NCI-H2029 treated with DMSO at 0.1 percent for 48 hours (cell line): ENCODE data around the gene TNFRSF14.

Experiments
- DNase-seq: peaks from one replicate; lab custom pipeline; 2025; lab: John Stamatoyannopoulos, UW

TNFRSF14 gene

DNA sequence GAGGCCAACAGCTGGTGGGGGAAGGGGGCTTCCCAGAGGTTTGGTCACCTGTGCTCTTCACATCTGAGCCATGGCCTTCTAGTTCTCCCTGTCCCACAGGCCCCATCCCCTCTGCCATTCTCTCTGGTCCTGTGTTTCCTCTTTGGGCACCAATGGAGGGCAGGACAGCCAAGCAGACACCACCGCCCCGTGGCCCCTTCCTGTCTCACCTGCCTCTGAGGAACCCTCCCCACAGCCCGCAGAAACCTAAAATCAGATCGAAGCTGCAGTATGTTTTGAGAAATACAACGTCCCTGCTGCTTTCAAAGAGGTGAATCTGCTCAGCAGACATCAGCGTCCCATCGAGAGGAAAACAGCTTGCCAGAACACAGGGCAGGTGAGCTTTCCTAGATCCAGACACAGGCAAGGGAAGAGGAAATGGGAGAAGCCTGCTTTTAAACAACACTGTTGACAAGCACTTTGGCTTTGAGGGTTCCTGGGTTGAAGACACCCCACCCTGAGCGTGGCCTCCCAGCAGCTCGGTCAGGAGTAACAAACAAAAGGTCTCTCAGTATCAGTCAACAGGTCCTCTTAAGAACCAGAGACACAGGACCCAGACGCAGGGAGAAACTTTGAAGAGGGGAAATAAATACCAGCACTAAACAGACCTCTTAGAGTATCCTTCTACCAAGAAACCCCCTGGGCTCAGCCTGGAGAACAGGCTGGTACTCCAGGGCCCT lies 32.1 kb upstream of the TNFRSF14 start:
- no peak for DNase-seq

DNA sequence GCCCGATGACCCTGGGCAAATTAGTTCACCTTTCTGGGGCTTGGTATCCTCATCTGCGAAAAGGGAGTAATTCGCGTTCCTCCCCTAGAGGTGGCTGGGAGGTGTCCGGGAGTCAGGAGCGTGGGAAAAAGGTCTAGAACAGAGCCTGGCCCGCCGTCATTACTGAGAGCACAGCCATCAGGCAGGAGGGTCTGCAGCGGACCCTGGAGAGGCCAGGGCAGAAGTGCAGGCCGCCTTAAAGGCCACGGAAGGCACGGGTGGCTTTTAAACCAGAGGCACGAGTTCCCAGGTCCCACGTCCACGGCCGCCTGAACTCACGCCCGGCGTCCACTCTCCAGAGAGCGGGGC lies 30.6 kb upstream of the TNFRSF14 start:
- DNase-seq, result no peak

DNA sequence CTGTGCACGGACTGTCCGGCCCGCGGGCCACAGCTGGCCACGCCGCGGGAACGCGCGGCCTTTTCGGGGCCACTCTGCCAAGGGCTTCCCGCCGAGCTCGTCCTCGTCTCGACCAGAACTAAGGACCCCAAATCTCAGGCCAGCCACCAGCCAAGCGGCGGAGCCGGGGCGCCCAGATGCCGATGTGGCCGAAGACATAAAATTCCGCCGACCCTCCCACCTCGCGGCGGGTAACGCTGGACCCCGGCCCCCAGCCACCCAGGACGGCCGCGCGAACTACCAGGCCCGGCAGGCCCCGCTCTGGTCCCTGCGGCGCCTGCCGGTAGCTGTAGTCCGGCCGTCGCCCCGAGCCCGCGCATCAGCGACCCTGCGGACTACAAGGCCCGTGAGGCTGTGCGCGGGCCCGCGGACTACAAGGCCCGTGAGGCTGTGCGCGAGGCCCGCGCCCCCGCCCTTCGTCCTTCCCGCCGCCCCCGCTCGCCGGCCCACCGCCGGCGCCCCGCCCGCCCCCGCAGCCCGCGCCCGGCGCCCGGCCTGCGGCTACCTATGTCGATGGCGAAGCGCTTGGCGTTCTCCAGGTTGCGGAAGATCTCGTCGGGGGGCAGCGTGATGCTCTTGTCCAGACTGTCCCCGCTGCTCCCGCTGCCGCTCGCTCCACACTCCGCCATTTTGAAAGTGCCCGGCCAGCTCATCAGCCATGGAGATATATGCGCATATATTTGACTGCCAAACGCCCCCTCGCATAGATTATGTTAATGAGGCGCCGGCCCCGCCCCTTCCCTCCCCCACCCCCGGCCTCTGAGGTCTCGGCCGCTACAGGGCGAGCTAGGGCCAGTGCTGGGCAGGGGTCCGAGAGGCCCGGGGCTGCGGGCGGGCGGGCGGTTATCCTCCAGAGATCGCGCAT lies 30.0 kb upstream of the TNFRSF14 start, which contains the start of gene PANK4:
TSS of gene PANK4 (minus strand) at position 677 of the 904 bp plus-strand sequence. CDS start at position 668, 9 bp downstream.
- DNase-seq, result peak; percentile 62

DNA sequence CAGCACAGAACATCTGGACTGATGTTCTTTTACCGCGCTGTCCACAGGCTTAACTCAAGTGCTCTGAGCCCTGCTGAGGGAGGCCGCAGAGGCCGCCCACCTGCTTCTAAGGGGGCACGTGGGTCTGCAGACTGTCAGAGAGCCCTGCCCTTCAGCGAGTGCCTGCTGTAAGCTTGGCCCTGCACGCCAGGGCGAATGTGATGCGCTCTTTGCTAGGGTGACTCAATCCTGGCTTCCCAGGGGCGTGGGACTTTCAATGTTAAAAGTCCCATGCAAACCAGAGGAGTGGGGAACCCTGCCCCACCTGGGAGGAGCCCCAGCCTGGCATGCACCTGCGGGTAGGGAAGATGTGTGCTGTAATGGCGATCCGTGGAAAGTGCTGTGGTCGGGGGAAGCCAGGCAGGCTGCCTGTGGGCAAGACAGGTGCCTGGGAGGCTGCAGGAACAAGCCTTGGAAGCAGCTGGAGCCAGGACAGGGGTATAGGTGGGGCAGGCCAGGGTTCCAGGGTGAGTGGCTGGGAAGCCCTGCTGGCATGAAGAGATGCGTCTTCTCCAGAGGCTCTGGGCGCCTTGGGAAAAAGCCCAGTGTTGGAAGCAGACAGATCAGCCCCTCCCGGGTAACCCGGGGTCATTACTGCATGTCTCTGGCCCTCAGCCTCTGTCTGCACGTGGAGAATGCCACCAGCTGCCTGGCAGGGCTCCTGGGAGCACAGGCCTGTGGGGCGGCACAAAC lies 29.2 kb upstream of the TNFRSF14 start:
- no peak for DNase-seq

DNA sequence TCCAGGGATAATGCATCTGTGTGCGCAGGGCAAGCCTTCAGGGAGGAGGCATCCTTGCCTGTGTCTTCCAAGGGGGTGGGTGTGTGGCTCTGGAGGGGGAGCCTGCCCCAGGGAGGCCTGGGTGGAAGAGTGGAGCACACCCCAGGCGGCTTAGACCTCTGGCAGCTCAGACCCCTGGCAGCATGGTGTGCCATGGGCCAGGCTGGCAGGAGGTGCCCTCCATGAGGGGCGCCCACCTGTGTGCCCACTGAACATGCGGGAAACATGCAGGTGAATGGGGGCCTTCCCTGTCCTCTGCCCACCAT lies 28.7 kb upstream of the TNFRSF14 start:
- DNase-seq, result no peak

DNA sequence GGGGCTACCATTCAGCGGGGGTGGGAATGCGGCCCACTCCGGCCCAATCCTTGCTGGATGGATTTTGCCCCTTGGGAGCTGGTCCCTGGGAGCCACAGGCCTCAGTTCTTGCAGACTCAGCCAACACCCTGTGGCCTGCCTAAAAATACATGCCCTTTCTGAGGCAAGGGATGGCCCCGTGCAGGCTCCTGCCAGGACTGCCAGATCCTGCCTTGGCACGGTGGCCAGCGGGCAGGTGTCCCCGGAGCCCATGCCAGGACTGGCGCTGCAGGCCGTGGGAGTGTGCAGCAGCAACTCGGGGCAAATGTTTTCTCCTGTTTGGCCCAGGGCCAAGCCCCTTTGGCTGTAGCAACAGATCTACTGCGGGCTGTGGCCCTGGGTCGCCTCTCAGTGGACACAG lies 28.2 kb upstream of the TNFRSF14 start:
- DNase-seq, result no peak

DNA sequence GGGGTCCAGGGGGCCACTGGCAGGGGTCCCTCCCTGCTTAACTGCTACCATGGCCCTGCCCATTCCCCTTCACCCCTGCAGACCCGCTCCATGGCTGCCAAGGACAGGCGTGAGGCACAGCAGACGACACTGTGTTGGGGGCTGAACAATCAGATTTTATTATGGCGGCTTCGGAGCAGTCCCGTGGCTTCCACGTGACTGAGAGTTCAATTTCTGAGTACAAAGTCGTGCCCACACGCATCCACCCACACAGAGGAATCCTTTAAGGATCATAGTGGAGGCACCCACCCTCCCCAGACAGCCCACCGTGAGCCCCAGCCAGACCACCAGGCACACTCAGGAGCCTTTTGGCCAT lies 27.6 kb upstream of the TNFRSF14 start:
- no peak for DNase-seq

DNA sequence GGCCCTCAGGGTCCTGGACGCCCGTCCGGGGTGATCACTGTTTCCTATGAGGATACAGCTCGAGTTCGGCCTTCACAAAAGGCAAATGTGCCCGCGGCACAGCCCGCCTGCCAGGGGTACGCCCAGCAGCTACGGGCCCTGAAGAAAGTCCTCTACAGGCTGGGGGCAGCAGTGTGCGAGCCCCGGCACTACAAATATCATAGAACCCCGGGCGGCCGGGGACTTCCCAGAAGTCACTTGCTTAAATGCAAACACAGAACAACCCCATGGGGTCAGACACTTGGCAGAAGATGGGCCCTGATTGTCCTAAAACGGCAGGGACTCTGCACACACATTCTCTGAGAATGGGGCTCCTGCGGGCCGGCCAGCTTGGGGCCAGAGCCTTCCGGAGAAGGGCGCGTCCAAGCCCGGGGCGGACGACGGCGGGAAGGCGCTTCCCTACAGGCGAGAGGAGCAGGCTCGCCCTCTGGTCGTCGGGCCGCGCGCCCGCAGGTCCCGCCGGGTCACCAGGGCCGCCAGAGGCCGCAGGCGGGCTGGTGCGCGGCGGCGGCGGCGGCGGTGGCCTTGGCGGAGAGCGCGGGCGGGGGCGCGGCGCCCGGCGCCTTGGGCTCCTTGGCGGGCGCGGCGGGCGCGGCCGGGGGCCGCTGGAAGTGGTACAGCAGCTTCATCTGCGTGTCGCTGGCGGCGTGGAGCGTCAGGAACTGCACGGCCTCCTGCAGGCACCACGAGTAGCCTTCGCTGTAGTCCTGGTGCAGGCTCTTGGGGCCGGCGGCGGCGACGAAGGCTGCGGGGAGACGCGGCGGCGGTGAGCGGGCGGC lies 27.0 kb upstream of the TNFRSF14 start:
- no peak for DNase-seq

DNA sequence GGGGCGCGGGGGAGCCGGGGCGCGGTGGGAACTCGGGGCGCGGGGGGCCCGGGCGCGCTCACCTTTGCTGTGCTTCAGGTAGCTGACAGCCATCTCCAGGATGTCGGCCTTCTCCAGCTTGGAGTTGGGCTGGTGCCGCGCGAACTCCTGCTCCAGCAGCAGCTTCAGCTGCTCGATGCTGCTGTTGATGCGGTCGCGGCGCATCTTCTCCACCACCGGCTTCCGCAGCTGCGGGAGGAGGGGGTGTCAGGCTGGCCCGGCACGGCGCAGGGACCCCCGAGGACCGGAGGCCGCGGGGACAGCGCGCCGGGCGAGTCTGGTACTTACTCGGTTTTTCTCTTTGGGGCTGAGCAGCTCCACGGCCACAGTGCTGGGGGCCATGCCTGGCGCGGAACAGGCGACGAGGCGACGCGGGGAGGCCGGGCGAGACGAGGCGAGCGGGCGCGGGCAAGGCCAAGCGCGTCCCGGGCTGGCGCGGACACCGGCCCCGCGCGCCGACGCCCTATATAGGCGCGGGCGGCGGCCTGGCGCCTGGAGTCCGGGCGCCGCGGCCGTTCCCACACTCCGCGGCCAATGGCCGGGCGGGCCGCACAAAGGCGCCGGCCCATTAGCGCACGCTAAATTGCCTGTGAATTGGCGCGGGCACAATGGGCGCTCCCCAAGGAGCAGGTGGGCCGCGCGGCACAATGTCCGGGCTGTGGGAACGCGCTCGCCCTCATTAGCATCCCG lies 26.2 kb upstream of the TNFRSF14 start, which contains the start of gene HES5:
TSS of gene HES5 (minus strand) at position 480 of the 729 bp plus-strand sequence. CDS start at position 381, 99 bp downstream.
- DNase-seq, result no peak

DNA sequence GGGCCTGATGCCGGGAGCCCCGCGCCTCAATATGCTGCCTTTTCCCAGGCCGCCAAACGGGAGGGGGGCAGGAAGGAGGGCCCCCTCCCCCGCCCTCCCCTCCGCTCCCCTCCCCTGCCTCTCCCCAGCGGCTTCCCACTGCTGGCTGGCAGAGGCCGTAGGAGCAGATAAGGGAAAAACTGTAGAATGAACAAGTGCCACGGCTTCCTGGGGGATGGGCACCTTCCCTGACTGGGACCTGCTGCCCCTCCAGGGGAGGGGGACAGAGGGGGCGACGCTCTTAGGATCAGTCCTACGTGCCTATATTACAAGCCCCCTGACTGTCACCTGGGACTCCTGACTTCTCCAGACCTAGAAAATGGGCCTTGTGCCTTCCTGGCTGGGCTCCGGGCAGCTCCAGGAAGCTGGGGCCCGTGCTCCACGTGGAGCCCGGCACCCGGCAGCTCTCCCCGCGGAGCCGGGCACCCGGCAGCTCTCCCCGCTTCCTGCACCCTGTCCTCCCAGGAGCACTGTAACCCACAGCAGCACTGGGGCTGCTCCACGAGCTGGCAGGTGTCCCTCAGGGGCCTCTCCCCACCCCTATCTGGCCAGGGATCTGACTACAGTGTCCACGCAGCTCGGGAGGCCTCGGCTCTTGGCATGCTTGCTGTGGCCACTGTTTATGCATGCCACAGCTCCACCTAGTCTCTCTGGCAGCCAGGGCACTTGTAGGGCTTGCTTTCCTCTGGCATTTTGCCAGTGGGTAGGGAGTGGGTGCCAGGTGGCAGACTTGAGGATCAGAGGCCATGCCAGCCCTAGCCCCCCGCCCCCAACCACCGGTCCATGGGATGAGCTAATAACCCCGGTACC lies 25.4 kb upstream of the TNFRSF14 start:
- DNase-seq, result peak; percentile 64

DNA sequence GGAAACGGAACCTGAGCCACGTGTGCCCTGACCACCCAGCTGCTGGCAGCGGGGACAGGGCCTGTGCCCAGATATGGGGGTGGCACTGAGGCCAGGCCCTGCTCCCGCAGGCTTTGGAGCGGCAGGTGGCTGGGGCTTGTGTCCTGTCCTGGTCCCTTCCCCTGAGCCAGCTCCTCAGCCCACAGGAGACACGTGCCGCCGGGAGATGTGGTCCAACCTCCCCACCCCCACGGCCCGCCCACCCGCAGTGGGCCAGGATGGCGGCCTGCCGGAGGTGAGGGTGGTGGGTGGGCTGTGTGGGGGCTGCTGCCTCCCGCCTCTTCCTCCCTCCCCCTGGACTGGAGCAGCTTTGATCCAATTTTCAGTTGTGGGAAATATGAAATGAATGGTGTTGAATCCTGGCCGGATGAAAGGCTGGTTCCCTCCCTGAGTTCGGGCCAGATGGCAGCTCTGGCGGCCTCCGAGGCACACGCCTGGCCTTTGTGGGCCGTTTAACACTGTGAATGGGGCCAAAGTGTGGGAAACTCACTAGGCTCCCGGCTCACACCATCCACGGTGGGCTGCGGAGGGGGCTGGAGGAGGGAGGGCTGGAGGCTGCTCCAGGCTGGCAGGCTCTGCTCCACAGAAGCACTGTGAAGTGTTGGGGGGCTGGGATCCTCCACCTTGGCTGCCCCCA lies 23.5 kb upstream of the TNFRSF14 start:
- DNase-seq, result no peak

DNA sequence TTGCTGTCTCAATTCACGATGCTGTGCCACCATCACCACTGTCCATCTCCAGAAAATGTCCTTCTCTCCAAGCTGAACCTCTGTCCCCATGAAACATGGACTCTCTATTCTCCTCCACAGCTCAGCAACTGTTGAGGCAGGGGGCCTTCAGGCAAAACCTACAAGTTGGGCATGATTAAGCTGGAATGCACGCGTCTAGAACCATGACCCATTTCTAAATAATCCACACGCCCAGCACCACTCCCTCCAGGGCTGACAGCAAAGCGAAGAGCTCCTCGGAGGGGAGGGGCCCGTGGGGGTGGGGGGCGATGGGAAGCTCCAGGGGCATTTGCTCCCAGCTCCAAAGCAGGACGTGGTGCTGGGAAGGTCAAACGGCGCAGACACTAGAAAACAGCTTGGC lies 22.8 kb upstream of the TNFRSF14 start:
- DNase-seq, result no peak

DNA sequence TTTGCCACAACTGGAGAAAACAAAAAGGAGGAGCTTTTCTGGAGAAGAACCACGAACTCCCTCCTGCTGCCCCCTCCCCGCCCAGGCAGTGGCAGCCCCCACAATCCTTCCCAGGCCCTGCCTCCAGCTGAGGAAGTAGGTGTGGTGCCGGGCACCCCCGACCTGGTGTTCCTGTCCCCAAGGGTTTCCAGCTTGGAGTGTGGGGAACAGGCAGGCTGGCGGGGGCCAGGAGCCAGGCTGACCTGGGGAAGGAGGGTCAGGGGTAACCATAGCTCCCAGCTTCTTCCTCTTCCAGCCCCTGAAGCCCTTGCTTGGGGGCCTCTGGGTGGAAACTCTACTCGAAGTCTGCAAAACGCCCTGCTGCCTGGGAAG lies 21.9 kb upstream of the TNFRSF14 start:
- DNase-seq, result no peak

DNA sequence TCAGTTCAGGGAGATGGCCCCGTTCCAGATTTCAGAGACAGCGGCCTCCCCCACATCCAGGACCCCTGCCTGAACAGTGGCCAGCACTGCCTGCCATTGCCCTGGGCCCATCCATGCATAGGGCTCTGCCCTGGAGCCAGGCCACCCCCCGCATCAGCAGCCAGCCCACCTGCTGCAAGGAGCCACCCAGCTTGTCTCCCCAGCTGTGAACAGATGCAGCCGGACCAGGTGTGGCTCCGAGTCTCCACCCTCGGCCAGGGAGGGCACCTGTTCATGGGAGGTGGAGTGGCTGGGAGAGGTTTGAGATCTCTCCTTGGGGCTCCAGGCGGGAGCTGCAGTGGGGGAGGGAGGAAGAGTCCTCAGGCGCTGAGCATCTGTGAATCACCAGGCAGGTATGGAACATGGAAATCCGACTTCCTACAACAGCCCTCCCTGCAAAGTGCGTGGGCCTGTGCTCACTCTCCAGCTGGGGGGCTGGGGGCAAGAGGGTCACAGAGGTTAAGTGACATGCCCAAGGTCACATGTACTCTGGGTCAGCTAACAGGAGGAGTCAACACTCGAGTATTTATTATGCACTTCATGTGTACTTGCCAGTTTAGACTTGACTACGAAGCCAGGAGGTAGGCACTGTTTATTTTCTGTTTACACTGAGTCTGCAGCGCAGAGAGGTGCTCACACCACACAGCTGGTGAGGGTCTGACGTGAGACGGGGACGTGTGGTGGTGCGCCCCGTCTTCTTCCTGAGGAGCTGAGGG lies 21.3 kb upstream of the TNFRSF14 start:
- DNase-seq, result peak; percentile 38

DNA sequence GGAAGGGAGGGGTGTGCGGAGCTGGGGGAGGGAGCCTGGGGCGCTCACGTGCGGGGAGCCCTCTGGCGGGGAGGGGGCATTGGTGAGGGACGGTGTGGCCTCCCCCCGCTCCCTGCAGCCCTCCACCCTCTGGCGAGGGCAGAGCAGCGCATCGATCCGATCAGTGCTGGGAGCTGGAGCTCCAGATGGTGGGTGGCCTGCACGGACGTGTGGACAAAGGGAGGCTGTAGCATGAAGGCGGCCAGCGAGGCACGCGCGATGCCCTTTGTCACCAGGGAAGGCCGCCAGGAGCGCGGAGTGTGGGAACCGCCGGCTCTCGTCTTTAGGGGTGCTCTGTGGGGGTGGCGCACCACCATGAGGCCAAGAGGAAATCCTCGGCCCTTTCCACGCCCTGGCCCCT lies 20.7 kb upstream of the TNFRSF14 start:
- no peak for DNase-seq

DNA sequence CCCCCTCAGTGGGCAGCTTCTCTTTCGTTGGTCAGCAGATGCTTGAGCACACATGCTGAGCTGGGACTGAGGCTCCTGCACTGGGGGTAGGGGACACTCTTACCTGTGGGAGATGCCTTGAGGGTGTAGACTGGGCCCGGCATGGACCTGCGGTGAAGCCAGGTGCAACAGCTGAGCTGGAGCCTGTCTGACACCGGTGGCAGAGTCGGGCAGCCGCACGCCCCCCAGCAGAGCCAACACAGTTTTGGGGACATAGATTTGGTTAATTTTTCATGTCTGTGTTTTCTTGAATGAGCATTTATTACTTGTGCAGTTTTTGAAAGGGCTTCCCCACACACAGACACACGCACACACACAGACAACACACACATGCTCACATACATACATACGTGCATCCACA lies 20.2 kb upstream of the TNFRSF14 start:
- DNase-seq, result no peak

DNA sequence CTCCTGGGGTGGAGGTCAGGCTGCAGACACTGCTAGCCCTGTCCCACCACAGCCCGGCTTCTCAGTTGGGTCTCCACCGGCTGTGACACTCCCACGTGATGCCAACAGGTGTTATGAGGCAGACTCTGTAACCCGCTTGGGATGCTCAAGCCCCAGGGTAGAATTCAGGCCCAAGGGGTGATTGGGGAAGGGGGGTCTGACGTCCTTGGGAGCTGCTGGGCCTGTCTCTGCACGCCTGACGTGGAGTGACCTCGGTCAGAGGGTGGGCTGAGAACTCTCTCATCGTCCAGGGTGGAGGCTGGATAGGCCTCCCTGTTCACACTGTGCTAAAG lies 18.4 kb upstream of the TNFRSF14 start:
- no peak for DNase-seq

DNA sequence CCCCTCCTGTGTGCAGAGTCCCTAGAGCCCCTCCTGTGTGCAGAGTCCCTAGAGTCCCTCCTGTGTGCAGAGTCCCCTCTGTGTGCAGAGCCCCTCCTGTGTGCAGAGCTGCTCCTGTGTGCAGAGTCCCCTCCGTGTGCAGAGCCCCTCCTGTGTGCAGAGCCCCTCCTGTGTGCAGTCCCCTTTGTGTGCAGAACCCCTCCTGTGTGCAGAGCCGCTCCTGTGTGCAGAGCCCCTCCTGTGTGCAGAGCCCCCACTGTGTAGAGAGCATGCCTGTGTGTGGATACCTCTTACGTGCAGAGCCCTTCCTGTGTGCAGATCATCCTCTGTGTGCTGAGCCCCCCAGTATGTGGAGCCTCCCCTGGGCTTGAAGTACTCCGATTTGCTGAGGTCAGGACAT lies 17.8 kb upstream of the TNFRSF14 start:
- no peak for DNase-seq

DNA sequence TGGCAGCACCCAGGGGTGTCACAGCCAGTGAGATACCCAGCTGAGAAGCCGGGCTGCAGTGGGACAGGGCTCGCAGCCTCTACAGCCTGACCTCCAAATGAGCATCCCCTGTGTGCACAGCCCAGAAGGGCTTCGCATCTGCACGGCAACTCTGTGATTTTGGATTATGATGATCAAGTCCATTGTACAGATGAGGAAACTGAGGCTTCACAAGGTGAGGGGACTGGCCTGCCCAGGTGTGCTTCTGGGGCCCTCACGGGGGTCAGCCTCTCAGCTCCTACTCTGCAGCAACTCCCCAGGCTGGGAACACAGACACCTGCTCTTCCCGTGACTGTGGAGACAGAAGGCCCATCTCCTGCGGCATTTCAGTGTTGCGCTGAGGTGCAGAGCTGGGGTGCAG lies 17.3 kb upstream of the TNFRSF14 start:
- no peak for DNase-seq
